ENCODE data around the gene C8A. TPM values are rescaled to one million over a fixed set of nuclear protein-coding genes. Genes with fewer than 3 reads are reported as not detected.

C8A gene
- total and polyA plus RNA-seq, 2 of the 8 experiments (the other 6 are each of a cell fraction or from before 2014, with no cell fraction given), result not detected

DNA sequence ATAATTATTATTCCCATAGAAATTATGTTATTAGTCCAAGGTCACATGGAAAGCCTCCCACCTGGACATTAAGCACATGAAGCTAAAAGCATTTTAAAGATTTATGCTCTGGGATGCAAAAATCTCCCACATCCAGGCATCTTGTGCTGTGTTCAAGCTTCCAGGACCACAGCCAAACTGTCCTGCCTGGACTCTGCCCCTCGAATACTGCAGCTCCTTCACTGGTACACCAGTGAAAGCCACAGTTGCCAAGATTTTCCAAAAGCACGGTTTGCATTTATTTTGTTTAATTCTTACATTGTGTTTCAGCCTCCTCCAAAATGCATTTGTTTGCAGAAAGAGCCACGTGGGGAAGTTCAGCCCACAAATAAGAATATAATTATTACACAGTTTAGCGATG is 72.6 kb downstream of the C8A start (continued):
- TF ChIP-seq CHD7 (IDR thresholded peaks at IDR 0.05; ENCODE audit: insufficient replicate concordance, low read length), result no peak
- no peak for TF ChIP-seq ZNF274 (IDR thresholded peaks at IDR 0.05; ENCODE audit: borderline replicate concordance, extremely low read depth, low read length)
- TF ChIP-seq FOSL1 (IDR thresholded peaks at IDR 0.05; ENCODE audit: insufficient read depth, low read depth, low read length), result no peak
- no peak for TF ChIP-seq SP4 (IDR thresholded peaks at IDR 0.05; ENCODE audit: low read length)
- no peak for TF ChIP-seq HDAC2 (IDR thresholded peaks at IDR 0.05; ENCODE audit: borderline replicate concordance in 1 of 2, low read depth in 2 of 2, low read length in 2 of 2)

All from H1 (cell line).